ENCODE data around the gene RBSN.

RBSN gene

DNA sequence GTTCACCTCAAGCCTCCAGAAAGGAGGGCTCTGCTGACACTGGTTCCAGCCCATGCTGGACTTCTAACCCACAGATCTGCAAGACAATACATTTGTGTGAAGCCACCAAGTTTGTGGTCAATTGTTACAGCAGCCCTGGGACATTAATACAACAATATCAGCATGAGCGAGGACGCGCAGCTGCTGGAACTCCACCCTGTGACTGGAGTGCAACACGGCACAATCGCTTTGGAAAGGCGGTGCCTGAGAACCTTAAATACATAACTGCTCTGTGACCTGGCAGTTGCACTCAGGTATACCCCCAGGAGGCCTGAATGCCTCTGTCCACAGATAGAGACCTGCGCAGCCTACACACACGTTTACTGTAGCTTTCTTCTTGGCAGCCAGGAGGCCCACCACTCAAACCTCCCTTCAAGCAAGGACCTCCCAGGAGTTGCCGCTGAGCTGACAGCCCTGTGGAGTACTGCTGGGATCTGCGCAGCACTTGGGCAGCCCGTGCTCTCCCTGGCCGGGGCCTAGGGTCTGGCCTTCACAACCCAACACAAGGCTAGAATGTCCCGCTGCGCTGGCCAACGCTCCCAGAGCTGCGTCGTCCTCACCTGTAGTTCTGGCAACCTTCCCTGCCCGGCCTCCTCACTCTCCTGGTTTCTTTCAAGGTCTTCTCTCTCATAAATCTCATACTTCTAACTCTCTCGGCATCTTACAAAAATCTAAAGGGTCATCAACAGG lies 42.1 kb downstream of the RBSN start:
- no peak for DNase-seq

- no peak for DNase-seq
Observed at GRCh38 chr3:15055019-15055557, 43.9 kb downstream of the RBSN start.

DNA sequence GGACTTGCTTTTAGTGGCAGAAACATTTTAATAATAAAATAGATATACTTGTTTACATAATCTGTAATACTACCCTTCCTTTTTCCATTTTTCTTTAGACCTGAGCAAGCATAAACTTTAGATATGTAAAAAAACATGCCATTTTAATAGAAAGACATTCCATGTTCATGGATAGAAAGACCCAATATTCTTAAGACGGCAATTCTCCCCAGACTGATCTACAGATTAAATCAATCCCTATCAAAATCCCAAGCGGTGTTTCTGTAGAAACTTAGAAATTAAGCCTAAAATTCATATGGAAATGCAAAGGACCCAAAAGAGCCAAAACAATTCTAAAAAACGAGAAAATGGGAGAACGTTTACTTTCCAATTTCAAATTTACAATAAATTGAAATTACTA lies 45.4 kb downstream of the RBSN start:
- DNase-seq: no peak

GRCh38 chr3:15052335-15053242 lies 46.4 kb downstream of the RBSN start:
- no peak for DNase-seq

- DNase-seq: peak; percentile 35
Observed at GRCh38 chr3:15051531-15051930, 47.4 kb downstream of the RBSN start.

- no peak for DNase-seq
Observed at GRCh38 chr3:15050405-15051092, 48.4 kb downstream of the RBSN start.

DNA sequence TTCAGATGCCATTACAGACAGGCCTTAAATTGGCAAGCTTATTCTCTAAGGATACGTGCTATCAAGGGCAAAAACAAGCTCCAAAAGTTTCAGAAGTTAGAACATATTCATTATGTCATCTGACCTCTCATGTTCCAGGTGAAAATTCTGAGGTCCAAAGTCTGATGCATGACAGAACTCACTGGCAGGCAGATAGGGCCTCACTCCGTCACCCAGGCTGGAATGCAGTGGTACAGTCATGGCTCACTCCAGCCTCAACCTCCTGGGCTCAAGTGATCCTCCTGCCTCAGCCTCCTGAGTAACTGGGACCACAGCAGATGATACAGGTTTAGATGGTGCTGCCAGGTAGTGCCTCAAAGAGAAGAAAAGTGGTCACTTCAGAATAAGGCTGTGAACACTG lies 49.4 kb downstream of the RBSN start:
- no peak for DNase-seq

GRCh38 chr3:15045667-15046066 lies 53.3 kb downstream of the RBSN start:
- DNase-seq: no peak

GRCh38 chr3:15044326-15044725 lies 54.6 kb downstream of the RBSN start:
- no peak for DNase-seq

DNA sequence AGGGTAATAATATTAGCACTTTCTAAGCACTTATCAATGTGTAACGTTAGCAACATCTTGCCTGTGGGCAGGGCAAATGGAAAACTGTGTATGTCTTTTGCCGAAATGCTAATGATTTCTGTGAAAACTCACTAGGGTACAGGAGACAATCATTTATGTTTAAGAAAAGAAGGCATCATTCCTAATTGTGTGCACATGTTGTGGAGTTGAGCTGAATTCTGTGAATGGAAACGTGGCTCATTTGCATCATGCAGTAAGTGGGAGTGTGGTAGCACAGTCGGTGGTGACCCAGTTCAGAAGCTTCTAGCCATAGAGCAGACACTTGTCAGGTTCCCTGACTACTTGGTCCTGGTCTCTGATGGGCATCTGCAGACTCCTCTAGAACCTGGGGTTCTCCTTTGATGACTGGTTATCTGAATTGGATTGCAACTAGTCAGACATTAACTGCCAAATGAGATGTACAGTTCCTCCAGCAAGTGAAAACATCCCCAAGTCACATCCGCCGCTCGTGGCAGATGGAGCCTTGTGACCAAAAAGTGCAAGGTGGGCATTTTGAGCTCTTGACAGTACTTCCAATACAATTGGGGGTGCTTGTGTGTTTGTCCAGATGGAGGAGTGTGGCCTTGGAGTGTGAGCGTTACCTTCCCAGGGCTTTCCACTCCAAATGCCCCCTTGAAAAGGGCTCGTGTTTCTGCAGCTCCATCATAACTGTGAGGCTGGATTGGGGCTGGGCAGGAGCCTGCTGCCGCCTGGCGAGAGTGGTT lies 55.4 kb downstream of the RBSN start:
- DNase-seq: no peak

DNA sequence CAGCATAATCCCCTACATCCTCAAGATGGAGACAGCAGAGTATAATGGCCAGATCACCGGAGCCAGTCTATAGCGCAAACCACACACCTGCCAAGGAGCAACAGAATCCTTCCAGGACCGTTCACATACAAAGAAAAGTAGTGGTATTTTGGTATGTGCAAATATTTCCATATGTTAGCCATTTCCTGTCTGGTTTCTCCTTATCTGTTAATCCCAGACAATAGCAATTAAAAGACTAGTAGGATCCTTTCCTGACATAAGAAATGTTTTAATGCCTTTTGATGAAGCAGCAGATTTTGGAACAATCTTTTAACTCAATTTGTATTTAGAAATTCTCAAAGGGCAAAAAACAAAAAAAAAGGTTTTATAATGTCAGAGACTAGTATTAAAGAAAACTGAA lies 56.0 kb downstream of the RBSN start:
- DNase-seq: no peak

DNA sequence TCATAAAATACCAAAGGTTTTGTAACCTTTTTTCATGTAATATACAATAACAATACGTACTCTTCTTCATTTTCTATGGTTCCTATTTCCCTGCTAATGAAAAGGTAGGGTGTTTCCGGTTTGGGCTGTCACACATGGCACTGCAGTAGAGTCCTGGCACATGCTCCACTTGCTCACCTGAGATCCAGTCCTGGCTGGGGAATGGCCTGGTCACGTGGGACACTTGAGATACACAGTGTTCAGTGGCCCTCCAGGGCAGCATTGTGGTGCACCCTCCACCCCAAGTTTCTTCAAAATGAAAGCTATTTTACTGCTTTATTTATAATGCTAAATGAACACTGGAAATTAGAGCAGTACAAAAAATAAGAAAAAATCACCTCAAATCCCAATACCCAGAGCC lies 57.0 kb downstream of the RBSN start:
- DNase-seq: no peak

DNA sequence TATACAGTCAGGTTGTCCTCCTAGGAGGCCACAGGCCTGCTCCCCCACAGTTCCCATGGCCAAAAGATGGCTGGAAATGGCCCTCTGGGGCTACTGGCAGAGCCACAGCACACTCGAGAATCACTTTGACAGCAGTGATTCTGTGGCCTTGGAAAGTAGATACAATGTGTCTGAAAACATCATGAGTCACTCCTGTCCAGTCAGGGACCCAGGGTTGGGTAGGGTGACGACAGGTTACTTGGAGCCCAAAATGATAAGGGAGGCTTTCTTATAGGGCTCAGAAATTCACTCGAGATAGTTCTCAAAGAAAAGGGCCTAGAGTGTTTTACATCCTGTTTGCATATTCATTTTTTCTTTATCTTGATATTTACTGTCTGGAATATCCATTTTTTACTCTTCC lies 58.1 kb downstream of the RBSN start:
- DNase-seq: no peak

DNA sequence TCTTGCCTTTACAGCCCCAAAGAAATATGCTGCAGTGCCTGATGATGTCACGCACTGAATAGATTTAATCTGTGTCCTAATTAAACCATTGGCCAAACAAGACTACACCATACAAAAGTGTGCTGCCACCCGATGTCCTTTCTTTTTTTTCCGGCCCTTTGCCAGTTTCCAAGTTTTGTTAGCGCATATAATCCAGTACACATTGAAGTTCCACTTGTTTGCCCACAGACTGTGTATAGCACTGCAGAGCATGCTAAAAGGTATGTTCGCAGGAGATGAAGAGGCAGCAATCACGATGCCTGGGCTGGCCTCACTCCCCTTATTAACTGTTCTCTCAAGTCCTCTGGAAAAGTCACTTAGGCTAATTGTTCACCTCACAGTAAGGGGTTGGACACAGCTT lies 60.6 kb downstream of the RBSN start:
- no peak for DNase-seq

GRCh38 chr3:15033103-15033502 lies 65.8 kb downstream of the RBSN start:
- no peak for DNase-seq

- no peak for DNase-seq
Observed at GRCh38 chr3:15032650-15033049, 66.3 kb downstream of the RBSN start.

DNA sequence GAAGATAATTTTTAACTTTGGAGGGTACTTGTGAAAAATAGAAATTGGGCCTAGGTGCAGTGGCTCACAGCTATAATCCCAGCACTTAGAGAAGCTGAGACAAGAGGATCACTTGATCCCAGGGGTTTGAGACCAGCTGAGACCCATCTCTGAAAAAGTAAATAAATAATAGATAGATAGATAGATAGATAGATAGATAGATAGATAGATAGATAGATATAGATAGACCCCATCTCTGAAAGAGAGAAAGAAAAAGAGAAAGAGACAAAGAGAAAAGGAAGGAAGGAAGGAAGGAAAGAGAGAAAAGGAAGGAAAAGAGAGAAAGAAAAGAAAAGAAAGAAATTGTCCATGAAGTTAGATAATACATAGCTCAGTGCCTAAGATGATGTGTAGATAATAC lies 69.3 kb downstream of the RBSN start:
- DNase-seq: no peak

- DNase-seq: no peak
Observed at GRCh38 chr3:15023719-15024118, 75.2 kb downstream of the RBSN start.

DNA sequence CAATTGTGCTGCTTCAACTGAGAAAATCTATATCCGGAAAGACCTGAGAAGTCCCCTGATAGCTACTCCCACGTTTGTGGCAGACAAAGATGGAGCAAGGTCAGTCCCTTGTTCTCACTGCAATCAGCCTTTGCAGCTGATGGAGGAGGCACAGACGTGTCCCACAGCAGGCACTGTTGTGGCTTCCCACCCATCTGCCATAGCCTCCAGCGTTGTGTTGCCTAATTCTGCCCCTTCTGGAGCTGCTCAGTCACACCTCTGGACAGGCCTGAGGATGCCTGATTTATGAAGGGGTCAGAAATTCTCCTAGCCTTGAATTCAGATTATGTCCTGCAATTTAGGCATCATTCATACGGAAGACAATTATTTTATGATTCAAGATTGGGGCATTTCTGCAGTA lies 75.7 kb downstream of the RBSN start:
- DNase-seq: no peak

All from NCI-H69 (cell line).